Jurkat, Clone E6-1 (cell line): ENCODE results near the gene NTHL1.

Source experiments
- DNase-seq: peaks from one replicate; pipeline ENCODE4 v3.0.0-alpha.2; 2011; ENCODE audit warnings: low read depth, low spot score
- H3K4me3 ChIP-seq: 2 replicates; pipeline ENCODE4 v1.5.1; 2011; ENCODE audit warnings: mild to moderate bottlenecking, low read length, control low read depth, moderate library complexity

NTHL1 gene

GRCh38 chr16:2045965-2046892 is 1.4 kb downstream of the NTHL1 start:
- H3K4me3 ChIP-seq, result peak overlapping the region; percentile 86; the same call in 1 of the 2 replicates

GRCh38 chr16:2044541-2044940 is 3.1 kb downstream of the NTHL1 start:
- DNase-seq, result no peak
- H3K4me3 ChIP-seq, result no peak overlapping the region

More at GRCh38 chr16:2045965-2046892, 1.4 kb downstream of the NTHL1 start:
- no peak for DNase-seq

DNA sequence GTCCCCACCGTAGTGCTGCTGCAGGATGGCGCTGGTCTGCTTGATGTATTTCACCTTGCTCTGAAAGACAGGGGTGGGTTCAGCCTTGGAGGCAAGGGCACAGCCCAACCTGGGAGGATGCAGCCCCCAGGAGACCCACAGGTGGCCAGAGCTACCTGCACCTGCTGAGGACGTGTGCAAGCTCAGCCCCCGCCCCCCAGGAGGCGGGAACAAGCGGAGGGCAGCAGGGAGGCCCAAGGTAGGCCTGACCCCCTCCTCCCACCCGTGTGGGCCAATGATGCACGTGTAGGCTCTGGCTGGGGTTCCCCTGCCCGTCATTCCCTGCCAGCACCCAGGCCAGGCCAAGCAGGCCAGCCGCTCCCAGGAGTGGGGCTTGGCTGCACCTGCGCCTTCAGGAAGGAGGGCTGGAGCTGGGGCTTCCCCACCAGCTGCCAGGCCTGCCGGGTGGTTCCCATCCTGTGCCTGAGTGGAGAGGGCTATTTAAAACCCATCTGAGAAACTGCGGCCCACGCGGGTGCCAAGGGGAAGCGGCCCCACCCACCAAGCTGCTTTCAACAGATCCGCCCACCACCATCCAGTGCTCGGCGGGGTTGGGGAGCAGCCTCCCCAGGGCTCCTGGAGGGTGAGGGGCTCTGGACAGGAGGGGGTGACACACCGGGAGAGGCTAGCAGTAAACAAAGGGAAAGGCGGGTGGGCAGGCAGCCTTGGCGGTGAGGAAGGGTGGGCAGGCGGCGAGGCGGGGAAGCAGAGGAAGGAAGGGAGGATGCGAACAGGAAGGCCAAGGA is 3.8 kb downstream of the NTHL1 start:
- H3K4me3 ChIP-seq, result no peak overlapping the region
- DNase-seq, result no peak

- H3K4me3 ChIP-seq, result no peak overlapping the region
- DNase-seq, result no peak
Observed at GRCh38 chr16:2042986-2043666, 4.5 kb downstream of the NTHL1 start.

GRCh38 chr16:2042171-2042985 is 5.3 kb downstream of the NTHL1 start:
- DNase-seq, result no peak
- no peak overlapping the region for H3K4me3 ChIP-seq

DNA sequence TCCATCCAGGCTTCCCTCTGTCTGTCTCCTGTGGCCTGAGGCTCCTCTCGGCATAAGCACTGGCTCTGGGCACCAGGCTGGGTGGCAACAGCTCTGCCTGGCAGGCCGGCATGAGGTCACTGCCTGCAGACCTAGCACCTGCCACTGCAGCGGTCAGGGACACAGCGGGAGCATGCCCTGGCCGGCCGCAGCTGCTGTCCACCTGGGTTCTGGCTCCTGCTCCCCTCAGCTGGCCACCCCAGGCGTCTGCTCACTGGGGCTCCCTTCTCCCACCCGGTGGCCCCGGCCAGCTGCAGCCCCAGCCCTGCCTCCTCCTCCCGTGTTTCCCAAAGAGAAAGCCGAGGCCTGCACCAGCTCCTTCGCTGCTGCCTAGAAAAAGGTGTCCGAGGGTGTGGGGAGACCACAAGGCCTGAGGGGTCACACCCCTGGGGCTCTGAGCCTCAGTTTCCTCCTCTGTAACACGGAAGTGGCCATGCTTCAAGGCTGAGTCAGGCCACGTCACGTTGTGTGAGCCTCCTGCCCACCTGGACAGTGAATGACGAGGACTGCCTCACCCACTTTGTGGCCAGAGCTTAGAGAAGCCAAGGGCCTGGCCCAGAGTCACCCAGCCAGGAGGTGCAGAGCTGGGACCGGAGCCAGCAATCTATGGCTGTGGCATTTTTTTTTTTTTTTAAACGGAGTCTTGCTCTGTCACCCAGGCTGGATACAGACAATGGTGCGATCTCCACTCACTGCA is 6.7 kb downstream of the NTHL1 start:
- DNase-seq, result no peak
- no peak overlapping the region for H3K4me3 ChIP-seq

GRCh38 chr16:2040041-2040786 is 7.4 kb downstream of the NTHL1 start:
- no peak for DNase-seq
- no peak overlapping the region for H3K4me3 ChIP-seq

- no peak for DNase-seq
- no peak overlapping the region for H3K4me3 ChIP-seq
Observed at GRCh38 chr16:2039274-2040031, 8.2 kb downstream of the NTHL1 start.

DNA sequence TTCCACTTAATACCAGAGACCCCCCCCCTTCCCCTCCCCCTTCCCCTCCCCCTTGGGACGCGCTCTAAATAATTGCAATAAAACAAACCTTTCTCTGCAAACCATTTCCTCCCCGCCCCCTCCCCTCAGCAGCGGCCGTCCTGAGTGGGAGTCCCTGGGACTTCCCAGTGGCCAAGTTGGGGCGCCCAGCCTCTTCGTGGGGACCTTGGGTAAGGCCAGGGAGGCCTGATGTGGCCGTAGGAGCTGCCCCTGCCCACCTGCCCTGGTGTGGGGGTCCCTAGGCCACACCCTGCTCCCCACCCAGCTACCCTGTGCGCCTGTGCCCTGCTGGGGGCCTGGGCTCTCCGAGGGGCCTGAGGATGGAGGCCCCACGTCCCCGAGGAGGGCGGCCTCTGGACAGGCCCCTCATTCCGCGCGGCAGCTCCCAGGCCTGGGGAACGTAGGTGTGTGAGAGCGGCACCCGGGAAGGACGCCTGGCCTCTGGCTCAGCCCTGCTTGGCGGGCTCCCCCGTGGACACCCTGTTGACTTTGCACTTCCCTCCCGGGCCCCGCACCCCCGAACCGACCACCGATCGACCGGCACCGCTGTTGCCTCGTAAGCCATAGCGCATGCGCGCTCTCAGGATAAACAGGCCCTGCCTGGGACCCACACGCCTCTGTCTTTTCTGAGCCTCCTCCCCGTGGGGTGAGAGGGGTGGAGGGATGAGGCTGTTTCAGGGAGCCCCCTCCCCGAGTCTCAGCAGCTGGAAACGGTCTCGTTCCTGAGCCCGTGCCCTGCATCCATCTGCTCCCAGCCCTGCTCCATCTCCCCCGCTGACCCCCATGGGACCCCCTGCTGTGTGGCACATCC is 9.0 kb downstream of the NTHL1 start:
- DNase-seq, result no peak
- H3K4me3 ChIP-seq, result no peak overlapping the region

DNA sequence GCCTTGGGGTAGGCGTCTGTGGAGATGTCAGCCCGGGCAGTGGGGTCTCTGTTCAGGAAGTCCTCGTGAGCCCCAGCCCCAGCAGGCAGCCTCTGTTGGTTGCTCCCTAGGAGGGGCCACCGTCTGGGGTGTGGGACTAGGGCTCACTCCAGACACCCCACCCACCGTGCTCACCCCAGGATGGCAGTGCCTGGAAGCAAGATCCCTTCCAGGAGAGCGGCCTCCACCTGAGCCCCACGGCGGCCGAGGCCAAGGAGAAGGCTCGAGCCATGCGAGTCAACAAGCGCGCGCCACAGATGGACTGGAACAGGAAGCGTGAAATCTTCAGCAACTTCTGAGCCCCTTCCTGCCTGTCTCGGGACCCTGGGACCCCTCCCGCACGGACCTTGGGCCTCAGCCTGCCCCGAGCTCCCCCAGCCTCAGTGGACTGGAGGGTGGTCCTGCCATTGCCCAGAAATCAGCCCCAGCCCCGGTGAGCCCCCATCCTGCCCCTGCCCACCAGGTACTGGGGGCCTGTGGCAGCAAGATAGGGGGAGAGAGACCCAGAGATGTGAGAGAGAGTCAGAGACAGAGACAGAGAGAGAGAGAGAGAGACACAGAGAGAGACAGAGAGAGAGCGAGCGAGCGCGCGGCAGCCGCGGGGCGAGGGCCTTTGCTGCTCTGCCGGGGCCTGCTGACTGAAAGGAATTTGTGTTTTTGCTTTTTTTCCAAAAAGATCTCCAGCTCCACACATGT is 9.8 kb downstream of the NTHL1 start:
- DNase-seq, result no peak
- H3K4me3 ChIP-seq, result no peak overlapping the region

DNA sequence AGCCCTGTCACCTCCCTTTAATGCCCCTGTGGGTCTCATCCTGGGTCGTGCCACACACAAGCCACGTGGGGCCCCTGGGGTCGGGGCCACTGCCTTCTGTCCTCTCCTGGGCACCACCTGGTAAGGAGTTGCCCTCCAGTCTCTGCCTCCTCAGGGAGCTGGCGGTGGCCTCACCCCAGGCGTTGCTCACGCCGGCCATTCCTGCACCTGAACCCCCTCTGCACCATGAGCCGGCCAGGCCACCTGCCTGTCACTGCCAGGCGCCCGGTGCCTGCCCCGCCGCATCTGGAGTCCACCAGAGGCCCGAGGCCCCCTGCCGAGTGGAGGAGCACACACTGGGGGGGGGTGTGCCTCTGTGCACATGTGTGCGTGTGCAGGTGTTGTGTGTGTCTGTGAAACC is 10.5 kb downstream of the NTHL1 start:
- no peak for DNase-seq

DNA sequence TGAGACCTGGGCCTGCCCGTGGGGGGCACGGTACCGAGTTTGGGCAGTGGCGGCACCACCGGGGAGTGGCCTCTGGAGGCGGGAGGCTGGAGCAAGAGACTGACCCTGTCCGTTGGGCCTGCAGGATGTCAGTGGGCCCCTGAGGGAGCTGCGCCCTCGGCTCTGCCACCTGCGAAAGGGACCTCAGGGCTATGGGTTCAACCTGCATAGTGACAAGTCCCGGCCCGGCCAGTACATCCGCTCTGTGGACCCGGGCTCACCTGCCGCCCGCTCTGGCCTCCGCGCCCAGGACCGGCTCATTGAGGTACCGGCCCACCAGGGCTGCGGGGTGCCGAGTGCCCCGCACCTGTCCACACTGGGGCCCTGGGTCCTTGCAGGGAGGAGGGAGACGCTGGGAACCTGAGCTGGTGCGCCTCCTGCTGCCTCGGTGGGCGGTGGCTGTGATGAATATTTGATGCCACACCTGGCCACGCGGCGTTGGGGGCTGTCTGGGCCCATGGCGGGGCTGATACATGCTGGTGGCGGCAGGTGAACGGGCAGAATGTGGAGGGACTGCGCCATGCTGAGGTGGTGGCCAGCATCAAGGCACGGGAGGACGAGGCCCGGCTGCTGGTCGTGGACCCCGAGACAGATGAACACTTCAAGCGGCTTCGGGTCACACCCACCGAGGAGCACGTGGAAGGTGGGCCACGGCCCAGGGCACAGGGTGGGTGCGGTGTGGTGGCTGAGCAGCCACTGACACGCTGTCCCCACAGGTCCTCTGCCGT is 11.3 kb downstream of the NTHL1 start:
- DNase-seq, result no peak
- H3K4me3 ChIP-seq, result no peak overlapping the region

More for the DNA sequence above, 10.5 kb downstream of the NTHL1 start:
- H3K4me3 ChIP-seq, result no peak overlapping the region

DNA sequence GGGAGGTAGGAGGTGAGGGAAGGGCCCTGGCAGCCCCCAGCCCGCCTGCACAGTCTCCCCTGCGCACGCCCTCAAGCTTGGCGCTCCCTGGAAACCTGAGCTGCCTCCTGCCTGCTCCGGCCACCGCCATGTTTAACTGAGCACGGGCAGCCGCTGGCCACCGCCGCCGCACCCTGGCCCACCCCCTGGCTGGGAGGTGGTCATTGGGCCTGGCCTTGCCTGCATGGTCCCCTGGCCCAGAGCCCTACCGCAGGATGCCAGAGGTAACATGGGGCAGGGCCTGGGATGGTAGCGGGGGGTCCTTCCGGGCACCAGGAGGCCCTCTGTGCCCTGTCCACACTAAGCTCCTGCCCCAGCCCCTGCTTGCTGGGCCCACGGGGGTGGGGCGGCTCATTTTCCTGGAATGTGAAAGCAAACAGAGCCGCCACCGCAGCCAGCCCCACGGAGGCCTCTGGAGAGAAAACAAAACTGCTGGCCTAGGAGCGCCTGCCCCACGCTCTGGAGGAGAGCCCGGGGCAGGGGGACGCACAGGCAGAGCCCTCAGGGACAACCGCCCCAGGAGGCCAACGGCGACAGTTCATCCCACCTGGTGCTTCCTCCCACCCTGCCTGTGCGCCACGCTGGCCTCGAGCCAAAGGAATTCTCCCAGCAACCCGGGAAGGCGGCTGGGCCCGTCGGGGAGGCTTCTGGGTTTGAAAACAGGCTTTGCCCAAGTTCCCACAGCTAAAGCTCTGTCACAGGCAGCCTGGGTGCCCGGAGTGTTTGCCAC is 12.0 kb downstream of the NTHL1 start:
- no peak overlapping the region for H3K4me3 ChIP-seq
- no peak for DNase-seq
